Hippocampal formation (tissue), 2 donors: Measurements from ENCODE around the gene PGF.
A peak's percentile ranks its signal among the peaks of the same experiment; 100 is the strongest.

Experiments
- DNase-seq, 2 donors: peaks; one replicate each; lab custom pipeline; 2025; lab: John Stamatoyannopoulos, UW

Gene PGF

DNA sequence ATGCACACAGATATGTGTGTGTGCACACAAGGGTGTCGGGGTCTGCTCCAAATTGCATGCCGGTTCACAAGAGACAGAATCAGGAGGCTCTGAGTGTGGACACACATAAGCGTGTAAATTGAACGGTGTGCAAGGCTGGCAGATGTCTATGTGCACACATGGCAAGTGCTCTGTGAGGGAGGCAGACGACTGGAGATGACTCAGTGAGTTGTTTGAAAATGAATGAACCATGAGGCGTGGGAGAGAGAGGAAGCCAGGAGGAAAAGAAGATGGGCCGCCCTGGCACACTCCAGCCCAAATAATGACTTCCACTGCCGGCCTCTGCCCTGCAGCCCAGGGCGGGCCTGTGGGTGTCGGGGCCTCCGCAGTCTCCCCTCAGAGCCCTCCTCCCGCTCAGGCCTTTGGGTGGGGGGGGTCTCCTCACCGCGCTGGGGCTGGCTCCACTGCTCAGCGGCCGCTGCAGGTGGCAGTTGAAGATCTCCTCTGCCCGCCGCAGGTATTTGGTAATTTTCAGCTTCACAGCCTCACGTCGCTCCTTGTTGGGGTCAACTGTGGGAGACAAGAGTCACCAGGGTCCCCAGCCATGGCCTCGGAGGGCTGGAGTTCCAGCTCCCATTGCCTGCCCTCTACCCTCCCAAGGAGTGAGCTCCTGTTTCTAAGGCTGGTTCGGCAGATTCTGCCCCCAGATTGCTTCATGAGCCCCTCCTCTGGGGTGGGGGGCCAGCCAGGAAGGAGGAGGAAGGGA lies 35.8 kb downstream of the PGF start:
- no peak for DNase-seq

GRCh38 chr14:74918380-74918779 lies 37.0 kb downstream of the PGF start:
- no peak for DNase-seq

- peak in 1 of 2 donors; percentile 32 for DNase-seq
Observed at GRCh38 chr14:74917646-74918081, 37.7 kb downstream of the PGF start.

DNA sequence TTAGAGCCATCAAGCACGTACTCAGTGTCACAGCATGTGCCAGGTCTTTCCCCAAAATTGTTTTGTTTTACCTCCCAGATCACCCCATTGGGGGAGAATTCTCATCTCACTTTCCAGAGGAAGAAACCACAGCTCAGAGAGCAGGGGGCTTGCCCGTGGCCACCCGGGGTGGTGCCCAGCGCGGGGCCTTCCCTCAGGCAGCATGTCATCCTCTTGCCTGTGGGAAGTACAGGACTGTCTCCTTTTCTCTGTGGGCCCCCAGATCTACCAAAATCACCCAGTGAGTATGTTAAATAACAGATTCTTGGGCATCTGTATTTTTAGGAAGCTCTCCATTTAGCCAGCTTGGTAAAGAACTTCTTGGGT lies 38.2 kb downstream of the PGF start:
- no peak for DNase-seq

- no peak for DNase-seq
Observed at GRCh38 chr14:74915826-74916225, 39.6 kb downstream of the PGF start.

- DNase-seq = no peak
Observed at GRCh38 chr14:74915426-74915825, 40.0 kb downstream of the PGF start.

DNA sequence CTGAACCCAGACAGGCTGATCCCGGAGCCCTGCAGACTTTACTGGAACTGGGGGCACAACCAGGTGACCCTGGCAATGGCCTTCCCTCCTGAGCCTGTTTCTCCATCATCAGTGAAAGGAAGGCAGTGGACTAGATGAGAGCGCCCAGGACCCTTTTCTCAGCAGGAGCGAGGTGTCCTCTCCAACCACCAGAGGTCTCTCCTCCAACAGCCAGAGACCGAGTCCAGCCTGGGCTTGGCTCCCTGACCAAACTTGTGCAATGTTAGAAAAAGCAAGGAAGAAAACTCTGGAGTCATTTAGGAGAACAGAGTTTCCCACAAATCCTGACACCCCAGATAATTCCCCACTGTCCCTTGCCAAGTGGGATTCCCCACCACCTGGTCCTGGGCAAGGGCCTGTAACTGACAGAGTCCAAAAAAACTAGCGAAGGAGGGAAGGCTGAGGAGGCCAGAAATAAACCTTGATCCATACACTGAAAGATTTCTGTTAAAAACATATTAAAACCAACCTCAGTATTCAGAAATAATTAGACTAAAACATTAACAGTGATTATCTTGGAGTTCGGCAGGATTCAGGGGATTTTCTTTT lies 41.3 kb downstream of the PGF start:
- peak; percentile 65 to 66 for DNase-seq

DNA sequence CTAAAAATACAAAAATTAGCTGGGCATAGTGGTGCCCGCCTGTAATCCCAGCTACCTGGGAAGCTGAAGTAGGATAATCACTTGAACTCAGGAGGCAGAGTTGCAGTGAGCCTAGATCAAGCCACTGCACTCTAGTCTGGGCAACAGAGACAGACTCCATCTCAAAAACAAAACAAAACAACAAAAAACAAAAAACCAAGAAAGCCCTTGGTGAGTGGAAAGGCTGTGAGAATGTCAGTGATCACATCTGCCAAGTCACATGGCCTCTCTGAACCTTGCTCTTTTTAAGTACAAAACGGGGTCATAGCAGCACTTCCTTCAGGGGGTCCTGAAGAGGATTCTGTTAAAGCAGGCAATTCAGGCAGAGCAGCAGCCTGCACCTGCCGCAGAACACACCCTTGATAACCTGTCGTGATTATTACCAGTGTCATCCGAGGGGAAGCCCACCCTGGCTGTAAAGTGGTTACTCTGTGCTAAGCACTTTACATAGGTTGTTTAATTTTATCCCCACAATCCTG lies 41.9 kb downstream of the PGF start:
- DNase-seq = no peak

GRCh38 chr14:74912801-74913200 lies 42.6 kb downstream of the PGF start:
- no peak for DNase-seq

- no peak for DNase-seq
Observed at GRCh38 chr14:74912111-74912510, 43.3 kb downstream of the PGF start.

DNA sequence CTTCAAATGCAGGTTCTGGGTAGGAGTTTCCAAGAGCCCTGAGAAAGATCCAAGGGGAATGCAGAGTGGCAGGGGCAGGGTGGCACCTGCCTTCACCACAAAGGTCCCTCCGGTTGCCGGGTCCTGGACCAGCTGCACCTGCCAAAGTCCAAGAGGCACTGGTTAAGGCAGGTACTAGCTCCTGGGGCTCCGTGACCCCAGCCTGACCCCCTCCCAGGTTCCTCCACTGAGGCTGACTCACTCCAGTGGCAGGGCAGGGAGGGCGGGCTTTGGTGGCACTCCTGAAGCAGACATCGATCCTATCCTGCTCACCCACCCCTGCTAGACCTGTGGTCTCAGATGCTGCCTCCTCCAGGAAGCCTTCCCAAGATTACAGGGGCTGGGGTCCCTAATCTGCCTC lies 43.7 kb downstream of the PGF start:
- DNase-seq = no peak

DNA sequence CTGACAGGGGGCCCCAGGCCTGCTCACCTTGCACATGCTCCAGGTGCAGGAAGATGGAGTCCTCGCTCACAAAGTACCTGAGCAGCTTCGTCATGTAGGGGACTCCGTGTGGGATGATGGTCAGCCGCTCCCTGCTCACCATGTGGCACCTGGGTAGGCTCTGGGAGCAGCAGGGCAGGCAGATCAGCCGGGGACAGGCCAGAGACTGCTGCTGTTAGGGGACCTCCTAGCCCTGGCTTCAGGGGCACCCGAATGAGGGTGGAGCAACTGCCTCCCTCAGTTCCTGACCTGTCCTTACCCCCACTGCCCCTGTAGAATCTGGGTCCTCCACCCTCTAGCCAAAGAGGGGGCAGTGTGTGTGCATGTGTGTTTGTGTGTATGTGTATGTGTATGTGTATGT lies 44.2 kb downstream of the PGF start:
- DNase-seq = no peak

- DNase-seq = no peak
Observed at GRCh38 chr14:74910556-74910955, 44.8 kb downstream of the PGF start.

DNA sequence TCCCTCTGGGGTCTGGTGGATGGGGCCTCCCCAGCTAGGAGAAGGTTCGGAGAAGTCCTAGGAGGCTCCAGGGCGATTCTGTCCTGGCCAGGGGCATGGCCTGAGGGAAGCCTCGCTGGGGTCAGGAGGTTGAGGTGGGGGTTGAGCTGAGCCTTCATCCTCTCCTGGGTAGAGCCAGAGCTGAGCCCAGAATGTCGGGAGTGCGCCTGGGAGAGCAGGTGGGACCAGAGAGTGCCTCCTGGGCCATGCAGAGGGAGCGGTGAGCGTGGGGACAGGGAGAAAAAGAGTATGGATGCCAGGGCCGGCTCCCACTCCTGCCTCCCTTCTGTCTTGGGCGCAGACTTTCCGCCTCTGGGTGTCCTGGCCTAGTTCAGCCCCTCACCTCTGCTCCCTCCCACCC lies 45.5 kb downstream of the PGF start:
- no peak for DNase-seq

GRCh38 chr14:74909501-74909900 lies 45.9 kb downstream of the PGF start:
- no peak for DNase-seq

DNA sequence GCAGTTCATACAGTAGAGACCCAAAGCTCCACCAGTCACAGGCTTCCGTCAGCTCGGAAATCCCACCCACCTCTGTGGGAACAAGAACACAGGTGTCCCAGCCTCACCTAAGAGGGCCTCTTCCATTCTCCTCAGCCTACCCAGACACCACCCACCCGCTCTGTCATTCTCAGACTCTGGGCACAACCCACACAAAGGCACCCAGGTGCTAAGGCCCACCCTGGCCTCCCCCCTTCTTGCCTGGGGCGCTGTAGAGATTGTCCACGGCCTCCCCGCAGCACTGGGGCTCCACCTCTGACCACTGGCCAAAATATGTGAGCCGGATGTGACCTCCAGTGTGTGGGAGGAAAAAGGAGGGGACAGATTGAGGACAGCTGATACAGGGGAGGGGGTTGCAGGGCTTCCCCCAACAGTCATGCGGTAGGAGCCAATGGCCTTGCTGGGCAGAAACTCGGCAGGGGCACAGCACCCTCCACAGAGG lies 46.5 kb downstream of the PGF start:
- DNase-seq = no peak

DNA sequence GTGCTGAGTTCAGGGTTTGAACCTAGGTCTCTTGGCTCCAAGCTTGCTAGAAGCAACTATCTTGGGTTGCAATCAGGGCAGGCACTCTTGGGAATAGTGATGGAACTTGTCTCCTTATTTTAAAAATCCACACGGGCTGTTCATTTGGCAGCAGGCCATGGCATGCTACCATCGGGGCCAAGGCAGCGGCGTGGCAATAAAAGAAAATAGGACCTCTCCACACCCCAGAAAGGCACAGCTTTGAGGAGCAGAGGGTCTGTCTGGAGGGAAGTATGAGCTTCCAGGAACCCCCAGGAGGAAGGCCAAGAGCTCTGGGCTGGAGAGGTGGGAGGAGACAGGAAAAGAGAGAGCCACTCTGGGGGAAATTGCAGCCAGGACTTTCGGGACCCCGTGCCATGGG lies 47.7 kb downstream of the PGF start:
- no peak for DNase-seq

DNA sequence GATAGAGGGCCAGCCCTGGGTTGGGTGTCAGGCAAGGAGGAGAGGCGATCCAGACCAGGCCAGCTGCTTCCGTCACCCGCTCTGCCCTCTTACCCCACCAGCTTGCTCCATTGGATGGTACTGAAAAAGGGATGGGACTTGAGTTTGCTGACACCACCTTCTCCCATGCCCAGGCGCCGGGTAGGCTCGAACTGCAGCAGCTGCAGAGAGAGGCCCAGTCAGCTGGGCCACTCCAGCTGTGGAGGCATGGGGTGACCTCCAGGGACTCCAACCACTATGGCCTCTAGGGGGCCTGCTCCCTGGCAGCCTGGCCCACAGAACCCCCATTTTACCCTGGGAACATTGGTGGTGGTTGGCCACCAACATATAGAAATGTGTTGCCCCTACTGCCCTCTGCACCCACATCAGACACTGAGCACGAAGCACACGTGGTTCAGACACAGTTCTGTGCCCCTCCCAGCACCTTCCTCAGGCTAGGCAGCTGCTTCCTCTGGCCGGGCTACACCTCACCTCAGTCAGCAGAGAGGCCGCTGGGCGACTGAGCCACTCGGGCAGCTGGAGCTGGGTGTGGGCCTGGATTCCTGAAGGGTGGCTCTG lies 48.4 kb downstream of the PGF start:
- DNase-seq = no peak

DNA sequence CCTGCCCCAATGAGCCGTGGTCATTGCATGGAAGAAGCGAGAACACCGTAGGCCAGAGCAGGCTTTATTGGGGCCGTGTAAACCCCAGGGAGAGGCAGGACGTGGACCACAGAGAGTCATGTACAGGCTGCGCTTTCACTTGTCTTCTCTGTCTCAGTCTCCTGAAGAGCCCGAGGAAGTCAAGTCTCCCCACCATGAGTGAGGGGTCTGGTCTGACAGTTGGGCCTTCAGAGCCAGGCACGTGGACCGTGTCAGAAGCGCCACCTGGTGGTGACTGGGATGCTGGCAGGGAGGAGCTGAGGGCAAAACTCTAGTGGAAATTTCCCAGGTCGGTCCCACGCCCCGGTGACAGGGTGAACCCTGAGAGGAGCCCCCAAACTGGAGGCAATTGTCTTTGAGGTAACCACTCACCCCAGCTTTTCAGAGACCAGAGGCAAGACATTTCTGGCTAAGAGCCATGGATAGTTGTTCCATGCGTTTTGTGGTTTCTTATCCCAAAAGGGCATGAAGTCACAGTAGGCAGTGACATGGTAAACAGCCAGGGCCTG lies 49.7 kb downstream of the PGF start:
- DNase-seq = peak; percentile 17 to 55

- no peak for DNase-seq
Observed at GRCh38 chr14:74904635-74905503, 50.5 kb downstream of the PGF start.

GRCh38 chr14:74902941-74903705 lies 52.3 kb downstream of the PGF start:
- DNase-seq = no peak
